SK-MEL-5 (cell line): ENCODE measurements around the gene ADA. TPM values are rescaled to one million over a fixed set of nuclear protein-coding genes. Genes with fewer than 3 reads are reported as not detected.
"Not testable (repeated sequence)": the region's sequence is repeated elsewhere in the genome, so short reads cannot be mapped to it uniquely, and the experiment has no call there.

Experiments
- DNase-seq: peaks from one replicate; pipeline ENCODE4 v3.0.0-alpha.2; 2016; ENCODE audit warnings: low read depth, low spot score
- in situ Hi-C: cut with HindIII; loops from 2 replicates; pipeline ENCODE4 v1.10.0; 2016; ENCODE audit warnings: low sequenced_read_pairs, high pct_unique_total_duplicates, low pct_unique_long_range_greater_than_20kb
- total RNA-seq: library from RNA; depleted of rRNA; stranded (reverse); fragments of >200 nt; shearing (Covaris generic); gene quantifications from 2 replicates; pipeline ENCODE4 v1.2.3, GENCODE V29; 2014

ADA gene
- total RNA-seq, 1 experiment from 2014 or later, result 12.4 TPM

GRCh38 chr20:44683263-44684046 lies 32.0 kb upstream of the ADA start:
- peak; percentile 74 for DNase-seq
- in situ Hi-C loops, result no loop called here

GRCh38 chr20:44681796-44682566 lies 30.5 kb upstream of the ADA start:
- DNase-seq, result no peak
- in situ Hi-C loops, result no loop called here

- in situ Hi-C loops, result no loop called here
- no peak for DNase-seq
Measured at GRCh38 chr20:44678990-44679611, 27.6 kb upstream of the ADA start.

GRCh38 chr20:44678242-44678641 lies 26.7 kb upstream of the ADA start:
- in situ Hi-C loops, result no loop called here
- DNase-seq, result no peak

- in situ Hi-C loops, DNase-seq: not testable (repeated sequence)
Measured at GRCh38 chr20:44672318-44672902, 20.9 kb upstream of the ADA start.

- in situ Hi-C loops, DNase-seq: not testable (repeated sequence)
Measured at GRCh38 chr20:44671541-44671940, 20.0 kb upstream of the ADA start.

- DNase-seq, in situ Hi-C loops: not testable (repeated sequence)
Measured at GRCh38 chr20:44670851-44671250, 19.4 kb upstream of the ADA start.

- in situ Hi-C loops, result no loop called here
- no peak for DNase-seq
Measured at GRCh38 chr20:44666066-44666465, 14.6 kb upstream of the ADA start.

GRCh38 chr20:44664131-44664530 lies 12.6 kb upstream of the ADA start:
- in situ Hi-C loops, result no loop called here
- no peak for DNase-seq

- DNase-seq, result no peak
- in situ Hi-C loops, result no loop called here
Measured at GRCh38 chr20:44662261-44662660, 10.8 kb upstream of the ADA start.

GRCh38 chr20:44660581-44660980 lies 9.1 kb upstream of the ADA start:
- no peak for DNase-seq
- in situ Hi-C loops, result no loop called here

- in situ Hi-C loops, result no loop called here
- no peak for DNase-seq
Measured at GRCh38 chr20:44659931-44660330, 8.4 kb upstream of the ADA start.

GRCh38 chr20:44658810-44659209 lies 7.3 kb upstream of the ADA start:
- in situ Hi-C loops, result no loop called here

GRCh38 chr20:44657875-44658274 lies 6.4 kb upstream of the ADA start:
- no peak for DNase-seq
- in situ Hi-C loops, result no loop called here

More at GRCh38 chr20:44658810-44659209, 7.3 kb upstream of the ADA start:
- no peak for DNase-seq

- in situ Hi-C loops, result no loop called here
Measured at GRCh38 chr20:44656448-44656847, 4.9 kb upstream of the ADA start.

GRCh38 chr20:44654210-44654609 lies 2.7 kb upstream of the ADA start:
- in situ Hi-C loops, DNase-seq: not testable (repeated sequence)

More at GRCh38 chr20:44656448-44656847, 4.9 kb upstream of the ADA start:
- DNase-seq, result no peak

GRCh38 chr20:44653546-44653945 lies 2.0 kb upstream of the ADA start:
- in situ Hi-C loops, result no loop called here
- DNase-seq, result no peak

GRCh38 chr20:44651434-44651683 lies 140 bp downstream of the ADA start:
- in situ Hi-C loops, result no loop called here
- DNase-seq, result no peak
